ENCODE results near the gene KIAA1549. TPM values are rescaled to one million over a fixed set of nuclear protein-coding genes. Genes with fewer than 3 reads are reported as not detected.

KIAA1549 gene
- total and polyA plus RNA-seq, 10 of the 15 experiments (the other 5 are each of a cell fraction or from before 2014, with no cell fraction given), result 0.02 to 0.82 (median 0.22) TPM

- CTCF ChIA-PET, result no interaction called here
- in situ Hi-C loops (cut with MboI), result no loop called here
- Histone ChIP-seq H3K4me1 (ENCODE audit: control insufficient read depth, insufficient read depth, low read length) (no peaks in the 10 kb centered on the region), H3K27me3 (replicated peaks in 1 of 2; ENCODE audit: control insufficient read depth in 2 of 2, insufficient read depth in 2 of 2, low read length in 1 of 2) (no peaks in the 10 kb centered on the region), H3K9me3 (replicated peaks; ENCODE audit: control insufficient read depth, insufficient read depth, low read length) (no peaks in the 10 kb centered on the region), H3K4me2 (ENCODE audit: control insufficient read depth, insufficient read depth) (no peak overlapping the region), H3K36me3 (ENCODE audit: control insufficient read depth in 2 of 2, insufficient read depth in 2 of 2, low read length in 1 of 2) (no peaks in the 10 kb centered on the region), H2AFZ (ENCODE audit: control insufficient read depth, low read depth, low read length) (no peak overlapping the region), H3K27ac (ENCODE audit: control insufficient read depth, insufficient read depth) (no peak overlapping the region), H4K20me1 (ENCODE audit: control insufficient read depth, insufficient read depth) (no peaks in the 10 kb centered on the region), H3K4me3 (no peak overlapping the region), H3K79me2 (ENCODE audit: control insufficient read depth, insufficient read depth, low read length) (no peaks in the 10 kb centered on the region), H3K9ac (ENCODE audit: control insufficient read depth, insufficient read depth, low read length) (no peak overlapping the region)
- POLR2A ChIA-PET, result no interaction called here
- intact Hi-C loops (cut with micrococcal nuclease; ENCODE audit: unreplicated experiment), result no loop called here
- RAD21 ChIA-PET (ENCODE audit: unreplicated experiment), result no interaction called here
- WGBS (ENCODE audit: insufficient coverage, insufficient replicate concordance, low lambda C conversion rate, missing lambda C conversion rate), result 15% methylated on average over 3 of the region's 3 CpGs
- FAIRE-seq (no peak), ATAC-seq (no peak), DNase-seq (ENCODE audit: low read depth, low spot score) (no peak)
- TF ChIP-seq MTA2 (IDR thresholded peaks at IDR 0.05; ENCODE audit: low read depth), result no peak
- no peak for TF ChIP-seq ZNF687 (IDR thresholded peaks at IDR 0.05)
- SMC1A ChIA-PET (ENCODE audit: uncharacterized antibody, unreplicated experiment), result no interaction called here
- no TSS peak for BruUV-seq (replicated peaks)
Observed at GRCh38 chr7:138848056-138848980, 132.9 kb downstream of the KIAA1549 start.
